Effector memory CD4-positive, alpha-beta T cell (primary cell): ENCODE data around the gene KMT2A.
A peak's percentile ranks its signal among the peaks of the same experiment; 100 is the strongest.
"Not testable (repeated sequence)": the region's sequence is repeated elsewhere in the genome, so short reads cannot be mapped to it uniquely, and the experiment has no call there.

Source experiments
- DNase-seq, 3 donors: peaks; one replicate each; pipeline ENCODE4 v3.0.0-alpha.2; 2020
- H3K27ac ChIP-seq: 2 replicates; pipeline ENCODE4 v1.7.0; 2013; ENCODE audit warnings: mild to moderate bottlenecking, low read length, moderate library complexity; ENCODE audit not compliant: insufficient read depth, poor library complexity, severe bottlenecking
- H3K27me3 ChIP-seq: replicated peaks from 2 replicates; pipeline ENCODE4 v1.7.0; 2013; ENCODE audit warnings: mild to moderate bottlenecking, low read length; ENCODE audit not compliant: insufficient read depth, control insufficient read depth, poor library complexity, severe bottlenecking
- H3K36me3 ChIP-seq: 2 replicates; pipeline ENCODE4 v1.7.0; 2013; ENCODE audit warnings: mild to moderate bottlenecking, low read length, moderate library complexity; ENCODE audit not compliant: control insufficient read depth, insufficient read depth
- H3K4me1 ChIP-seq: 2 replicates; pipeline ENCODE4 v1.7.0; 2013; ENCODE audit warnings: low read length, mild to moderate bottlenecking; ENCODE audit not compliant: control insufficient read depth, insufficient read depth, poor library complexity, severe bottlenecking
- H3K4me3 ChIP-seq: 2 replicates; pipeline ENCODE4 v1.7.0; 2013; ENCODE audit warnings: low read length, low read depth, mild to moderate bottlenecking; ENCODE audit not compliant: insufficient read depth, poor library complexity, severe bottlenecking
- H3K9me3 ChIP-seq: 2 replicates; pipeline ENCODE4 v1.7.0; 2013; ENCODE audit warnings: mild to moderate bottlenecking, low read length, moderate library complexity; ENCODE audit not compliant: control insufficient read depth

KMT2A gene

GRCh38 chr11:118411530-118411929 is 24.8 kb upstream of the KMT2A start:
- Histone ChIP-seq H3K27me3 (no peaks in the 10 kb centered on the region), H3K36me3 (peaks cover 25% of the 10 kb centered on the region), H3K27ac (no peak overlapping the region), H3K4me3 (no peak overlapping the region), H3K4me1 (no peaks in the 10 kb centered on the region), H3K9me3 (no peaks in the 10 kb centered on the region)
- no peak for DNase-seq

GRCh38 chr11:118412921-118413320 is 23.4 kb upstream of the KMT2A start:
- peaks cover 16% of the 10 kb centered on the region for H3K36me3 ChIP-seq
- DNase-seq = no peak
- H3K27me3 ChIP-seq = no peaks in the 10 kb centered on the region

GRCh38 chr11:118415062-118415738 is 21.1 kb upstream of the KMT2A start:
- Histone ChIP-seq H3K4me3 (no peak overlapping the region), H3K27me3 (no peaks in the 10 kb centered on the region), H3K36me3 (peaks cover 6% of the 10 kb centered on the region), H3K4me1 (no peaks in the 10 kb centered on the region), H3K9me3 (no peaks in the 10 kb centered on the region), H3K27ac (no peak overlapping the region)
- no peak for DNase-seq

More at GRCh38 chr11:118412921-118413320, 23.4 kb upstream of the KMT2A start:
- Histone ChIP-seq H3K27ac (no peak overlapping the region), H3K9me3 (no peaks in the 10 kb centered on the region), H3K4me1 (no peaks in the 10 kb centered on the region), H3K4me3 (no peak overlapping the region)

- no peaks in the 10 kb centered on the region for H3K4me1 ChIP-seq
- H3K27ac ChIP-seq = no peak overlapping the region
- no peak overlapping the region for H3K4me3 ChIP-seq
- H3K27me3 ChIP-seq = no peaks in the 10 kb centered on the region
- H3K36me3 ChIP-seq = peaks cover 3% of the 10 kb centered on the region
- no peak for DNase-seq
- no peaks in the 10 kb centered on the region for H3K9me3 ChIP-seq
Observed at GRCh38 chr11:118415739-118416068, 20.6 kb upstream of the KMT2A start.

- H3K27ac ChIP-seq, H3K4me3 ChIP-seq, DNase-seq: not testable (repeated sequence)
Observed at GRCh38 chr11:118416900-118417299, 19.4 kb upstream of the KMT2A start.

GRCh38 chr11:118417801-118418200 is 18.5 kb upstream of the KMT2A start:
- H3K4me3 ChIP-seq = no peak overlapping the region
- no peak overlapping the region for H3K27ac ChIP-seq
- H3K4me1 ChIP-seq = no peaks in the 10 kb centered on the region
- DNase-seq = no peak
- H3K27me3 ChIP-seq = no peaks in the 10 kb centered on the region
- peaks cover 3% of the 10 kb centered on the region for H3K36me3 ChIP-seq
- no peaks in the 10 kb centered on the region for H3K9me3 ChIP-seq

More at GRCh38 chr11:118416900-118417299, 19.4 kb upstream of the KMT2A start:
- H3K4me1 ChIP-seq, H3K9me3 ChIP-seq, H3K27me3 ChIP-seq, H3K36me3 ChIP-seq: not testable (repeated sequence)

GRCh38 chr11:118418766-118419165 is 17.5 kb upstream of the KMT2A start:
- H3K9me3 ChIP-seq = no peaks in the 10 kb centered on the region
- no peaks in the 10 kb centered on the region for H3K36me3 ChIP-seq
- H3K4me3 ChIP-seq = no peak overlapping the region
- no peak overlapping the region for H3K27ac ChIP-seq
- DNase-seq = no peak
- H3K4me1 ChIP-seq = no peaks in the 10 kb centered on the region
- H3K27me3 ChIP-seq = no peaks in the 10 kb centered on the region

GRCh38 chr11:118427707-118428106 is 8.6 kb upstream of the KMT2A start:
- H3K4me3 ChIP-seq = no peak overlapping the region
- no peaks in the 10 kb centered on the region for H3K9me3 ChIP-seq
- no peaks in the 10 kb centered on the region for H3K27me3 ChIP-seq
- H3K27ac ChIP-seq = no peak overlapping the region
- DNase-seq = no peak
- H3K4me1 ChIP-seq = no peaks in the 10 kb centered on the region
- H3K36me3 ChIP-seq = no peaks in the 10 kb centered on the region

- DNase-seq = no peak
- H3K9me3 ChIP-seq = no peaks in the 10 kb centered on the region
Observed at GRCh38 chr11:118430956-118431355, 5.3 kb upstream of the KMT2A start.

GRCh38 chr11:118434123-118434552 is 2.2 kb upstream of the KMT2A start:
- peak overlapping the region; percentile 98 for H3K27ac ChIP-seq
- H3K36me3 ChIP-seq = no peaks in the 10 kb centered on the region
- H3K4me1 ChIP-seq = peaks cover 11% of the 10 kb centered on the region
- no peaks in the 10 kb centered on the region for H3K27me3 ChIP-seq
- no peaks in the 10 kb centered on the region for H3K9me3 ChIP-seq
- no peak for DNase-seq
- peak overlapping the region; percentile 95 for H3K4me3 ChIP-seq

More at GRCh38 chr11:118430956-118431355, 5.3 kb upstream of the KMT2A start:
- H3K27me3 ChIP-seq = no peaks in the 10 kb centered on the region
- peaks cover 5% of the 10 kb centered on the region for H3K4me1 ChIP-seq
- H3K4me3 ChIP-seq = no peak overlapping the region
- H3K27ac ChIP-seq = no peak overlapping the region
- no peaks in the 10 kb centered on the region for H3K36me3 ChIP-seq
